ENCODE measurements around the gene HSD17B4. TPM values are rescaled to one million over a fixed set of nuclear protein-coding genes. Genes with fewer than 3 reads are reported as not detected.
"Not testable (repeated sequence)": the region's sequence is repeated elsewhere in the genome, so short reads cannot be mapped to it uniquely, and the experiment has no call there.

The HSD17B4 gene
- 100 to 1,000 TPM; 157 to 235 (median 198) TPM for polyA plus RNA-seq (ENCODE audit: insufficient read length in 4 of 4)

DNA sequence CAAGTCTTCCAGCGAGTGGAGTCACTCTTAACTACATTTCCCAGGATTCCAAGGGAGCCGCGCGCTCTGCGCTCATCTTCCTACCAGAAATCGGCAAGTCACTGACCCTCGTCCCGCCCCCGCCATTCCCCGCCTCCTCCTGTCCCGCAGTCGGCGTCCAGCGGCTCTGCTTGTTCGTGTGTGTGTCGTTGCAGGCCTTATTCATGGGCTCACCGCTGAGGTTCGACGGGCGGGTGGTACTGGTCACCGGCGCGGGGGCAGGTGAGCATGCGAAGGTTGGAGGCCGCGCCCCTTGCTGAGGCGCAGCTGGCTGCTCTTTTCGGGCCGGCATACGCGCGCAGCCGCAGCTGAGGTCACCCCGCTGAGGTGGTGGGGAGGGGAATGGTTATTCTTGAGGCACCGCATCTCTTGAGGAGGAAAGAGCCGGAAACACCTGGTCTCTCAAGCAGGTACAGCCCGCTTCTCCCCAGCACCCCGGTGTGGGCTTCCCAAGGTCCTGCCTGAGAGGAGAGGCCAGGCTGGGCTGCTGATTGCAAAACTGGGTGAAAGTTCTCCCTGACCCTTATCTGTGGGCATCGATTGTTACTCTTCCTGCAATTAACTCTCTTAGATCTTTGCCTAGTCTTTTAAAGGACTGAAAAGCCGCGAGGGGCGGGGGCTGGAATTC, at the start of gene HSD17B4:
Gene HSD17B4 (plus strand): TSS at position 125 of the 667 bp plus-strand sequence. CDS start 79 bp downstream, at position 204.
- peak in 3 of 4 donors; percentile 69 to 84 (median 80) for DNase-seq (ENCODE audit: low read depth in 4 of 4, low spot score in 2 of 4)

DNA sequence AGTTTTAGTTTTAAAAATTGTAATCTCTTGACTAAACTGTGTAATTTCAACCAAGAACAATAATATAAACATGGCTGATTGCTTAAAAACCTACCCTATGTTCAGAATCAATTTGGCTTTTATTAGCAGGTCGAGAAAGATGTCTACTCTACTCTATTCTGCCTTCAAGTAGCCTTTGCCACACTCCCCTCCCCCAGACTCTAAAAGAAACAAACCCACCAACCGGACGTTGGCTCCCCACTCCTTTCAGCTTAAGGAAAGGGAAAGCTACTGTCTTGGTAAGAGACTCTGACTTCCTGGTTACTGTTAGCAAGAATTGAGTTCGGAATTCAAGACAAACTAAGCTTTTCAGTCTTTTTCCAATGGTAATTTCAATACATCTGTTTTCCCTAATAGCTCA, 49.7 kb upstream of the HSD17B4 start:
- no peak for DNase-seq (ENCODE audit: low read depth in 4 of 4, low spot score in 2 of 4)

DNA sequence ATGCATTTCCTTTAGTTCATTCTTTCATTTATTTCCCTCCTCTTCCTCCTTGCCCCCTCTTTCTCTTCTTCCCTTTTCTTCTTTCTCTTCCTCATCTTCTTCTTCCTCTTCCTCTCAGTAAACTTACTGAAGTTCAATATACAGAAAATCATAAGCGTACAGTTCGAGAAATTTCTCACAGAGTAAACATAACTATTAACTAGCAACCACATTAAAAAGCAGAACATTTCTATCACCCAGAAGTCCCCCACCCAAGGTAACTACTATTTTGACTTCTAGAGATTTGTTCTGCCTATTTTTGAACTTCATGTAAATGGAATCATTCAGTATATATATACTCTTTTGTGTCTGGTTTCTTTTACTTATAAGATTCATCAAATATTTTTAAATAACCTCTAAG, 48.3 kb upstream of the HSD17B4 start:
- no peak for DNase-seq (ENCODE audit: low read depth in 4 of 4, low spot score in 2 of 4)

DNA sequence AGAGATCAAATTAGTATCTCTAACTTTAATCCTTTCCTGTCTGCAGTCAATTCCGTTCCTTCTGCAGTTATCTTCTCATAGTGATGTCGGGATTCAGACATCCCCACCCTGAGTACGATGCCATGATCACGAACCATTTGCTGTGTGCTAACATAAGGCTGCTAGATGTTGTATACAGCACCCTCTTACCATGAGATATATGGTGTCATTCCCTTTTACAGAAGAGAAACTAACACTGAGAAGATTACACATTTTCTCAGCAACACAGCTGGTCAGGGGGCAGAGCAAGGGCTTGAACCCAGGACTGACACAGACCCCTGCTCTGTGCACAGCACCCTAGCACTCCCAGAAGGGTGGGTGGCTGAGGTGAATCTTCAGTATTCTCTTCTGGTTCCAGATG, 46.9 kb upstream of the HSD17B4 start:
- no peak for DNase-seq (ENCODE audit: low read depth in 4 of 4, low spot score in 2 of 4)

GRCh38 chr5:119406551-119407110, 45.7 kb upstream of the HSD17B4 start:
- DNase-seq (ENCODE audit: low read depth in 4 of 4, low spot score in 2 of 4), result no peak

DNA sequence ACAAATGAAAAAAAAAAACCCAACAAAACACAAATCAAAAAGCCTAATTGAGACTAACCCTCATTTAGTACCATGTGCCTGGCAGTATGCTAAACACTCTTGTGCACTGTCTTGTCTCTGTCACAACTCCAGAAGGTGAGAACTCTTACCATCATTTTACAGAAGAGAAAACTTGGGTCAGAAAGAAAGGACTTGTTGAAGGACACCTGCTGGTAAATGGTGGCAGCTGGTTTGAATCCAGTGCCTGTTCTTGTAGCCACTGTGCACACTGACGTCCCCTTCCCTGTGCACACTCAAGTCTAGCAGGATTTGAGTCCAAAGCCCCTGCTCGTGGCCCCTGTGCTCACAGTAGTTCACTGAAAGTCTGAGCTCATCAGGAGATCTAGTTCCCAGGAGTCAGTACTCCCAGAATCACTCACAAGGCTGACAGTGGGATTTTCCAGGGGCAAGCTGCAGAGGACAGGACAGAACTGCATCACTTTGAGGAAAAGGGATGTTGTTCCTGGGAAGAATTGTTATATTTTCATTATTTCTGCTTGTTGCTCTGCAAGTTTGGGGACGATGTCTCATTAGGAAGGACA, 43.0 kb upstream of the HSD17B4 start:
- no peak for DNase-seq (ENCODE audit: low read depth in 4 of 4, low spot score in 2 of 4)

- DNase-seq (ENCODE audit: low read depth in 4 of 4, low spot score in 2 of 4), result no peak
Measured at GRCh38 chr5:119410448-119411159, 41.7 kb upstream of the HSD17B4 start.

GRCh38 chr5:119411361-119412278, 40.7 kb upstream of the HSD17B4 start:
- peak; percentile 65 to 87 (median 76) for DNase-seq (ENCODE audit: low read depth in 4 of 4, low spot score in 2 of 4)

DNA sequence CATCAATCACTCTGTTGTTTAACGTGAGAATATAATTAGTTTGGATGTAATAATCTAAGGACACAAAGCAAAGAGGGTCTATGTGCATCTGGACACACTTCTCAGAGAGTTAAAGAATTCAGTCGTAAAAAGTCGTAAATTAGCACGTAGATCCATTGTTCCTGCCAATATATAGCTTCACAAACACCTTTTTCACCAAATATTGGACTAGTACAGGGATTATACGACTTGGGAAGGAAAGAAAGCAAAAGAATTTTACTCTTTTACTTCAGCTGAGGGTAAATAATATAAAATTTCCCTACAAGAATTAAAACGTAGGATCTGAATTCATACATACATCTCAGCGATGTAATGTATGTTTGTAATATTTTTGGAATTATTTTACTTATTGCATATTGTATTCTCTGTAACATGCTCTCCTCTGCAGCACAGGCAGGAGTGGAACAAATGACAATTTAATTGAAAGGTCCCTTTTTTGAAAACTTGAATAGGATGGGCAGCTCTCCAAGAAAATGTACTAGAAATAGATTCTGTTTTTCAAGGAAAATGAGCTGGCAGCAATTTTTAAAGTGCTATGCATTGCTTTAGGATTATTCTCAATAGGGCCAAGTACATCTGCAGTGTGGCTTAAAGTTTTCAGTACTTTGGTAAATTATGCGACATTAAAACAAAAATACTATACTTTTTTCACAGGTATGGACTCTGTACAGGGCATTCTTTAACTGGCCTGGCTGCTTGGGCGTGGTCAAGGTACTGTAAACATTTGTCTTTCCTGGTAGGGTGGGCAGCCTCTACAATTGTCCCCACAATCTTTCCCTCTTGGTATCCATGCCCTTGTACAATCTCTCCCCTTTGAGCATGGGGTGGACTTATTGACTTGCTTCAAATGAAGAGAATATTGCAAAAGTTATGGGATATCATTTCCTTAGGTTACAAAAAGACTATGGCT, 39.7 kb upstream of the HSD17B4 start:
- DNase-seq (ENCODE audit: low read depth in 4 of 4, low spot score in 2 of 4), result no peak

- DNase-seq (ENCODE audit: low read depth in 4 of 4, low spot score in 2 of 4), result not testable (repeated sequence)
Measured at GRCh38 chr5:119414124-119414734, 38.1 kb upstream of the HSD17B4 start.

GRCh38 chr5:119417891-119418605, 34.2 kb upstream of the HSD17B4 start:
- no peak for DNase-seq (ENCODE audit: low read depth in 4 of 4, low spot score in 2 of 4)

DNA sequence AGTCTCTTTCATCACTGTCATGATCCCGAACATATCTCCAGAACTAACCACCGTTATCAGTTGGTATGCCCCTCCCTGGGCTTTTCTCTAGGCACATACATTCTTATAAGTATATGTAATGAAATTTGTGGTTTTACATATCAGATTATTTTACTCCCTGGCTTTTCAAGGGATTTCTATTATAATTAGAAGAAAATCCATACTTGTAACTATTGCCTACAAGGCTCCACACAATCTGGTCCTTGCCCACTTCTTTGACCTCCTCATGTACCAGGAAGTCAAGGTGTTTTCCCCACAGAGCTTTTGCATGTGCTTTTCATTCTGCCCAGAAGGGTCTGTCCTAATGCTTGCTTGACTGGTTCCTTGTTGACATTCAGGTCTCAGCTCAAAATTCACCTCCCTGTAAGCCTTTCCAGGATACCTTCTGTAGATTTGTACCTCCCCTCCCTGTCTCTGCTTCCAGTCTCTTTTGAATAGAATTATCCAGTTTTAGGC, 33.6 kb upstream of the HSD17B4 start:
- no peak for DNase-seq (ENCODE audit: low read depth in 4 of 4, low spot score in 2 of 4)

DNA sequence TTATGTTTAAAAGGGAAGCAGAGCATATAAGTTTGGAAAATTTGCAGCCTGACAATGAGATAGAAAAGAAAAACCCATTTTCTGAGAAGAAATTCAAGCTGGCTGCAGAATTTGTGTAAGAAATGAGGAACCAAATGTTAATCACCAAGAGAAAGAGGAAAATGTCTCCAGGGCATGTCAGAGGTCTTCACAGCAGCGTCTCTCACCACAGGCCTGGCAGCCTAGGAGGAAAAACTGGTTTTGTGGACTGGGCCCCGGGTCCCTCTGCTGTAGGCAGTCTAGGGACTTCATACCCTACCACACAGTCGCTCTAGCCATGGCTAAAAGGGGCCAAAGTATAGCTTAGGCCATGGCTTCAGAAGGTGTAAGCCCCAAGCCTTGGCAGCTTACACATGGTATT, 32.1 kb upstream of the HSD17B4 start:
- DNase-seq (ENCODE audit: low read depth in 4 of 4, low spot score in 2 of 4), result no peak

DNA sequence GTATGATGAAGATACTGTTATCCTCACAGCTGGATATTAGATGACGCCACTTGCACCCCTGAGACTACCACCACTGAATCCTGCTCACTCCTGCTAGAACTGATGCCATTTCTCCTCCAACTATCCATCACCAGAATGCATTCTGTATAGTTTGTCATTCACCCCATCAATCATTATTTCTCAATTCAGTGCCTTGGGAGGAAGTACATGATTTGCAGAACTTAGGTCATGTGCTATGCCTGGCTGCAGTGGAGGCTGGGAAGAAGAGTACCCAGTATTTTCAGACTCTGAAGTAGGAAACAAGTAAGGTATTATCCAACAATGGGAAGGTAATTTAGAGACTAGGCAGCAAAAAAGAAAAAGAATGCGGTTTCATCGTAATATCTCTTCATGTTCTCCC, 26.2 kb upstream of the HSD17B4 start:
- DNase-seq (ENCODE audit: low read depth in 4 of 4, low spot score in 2 of 4), result no peak

DNA sequence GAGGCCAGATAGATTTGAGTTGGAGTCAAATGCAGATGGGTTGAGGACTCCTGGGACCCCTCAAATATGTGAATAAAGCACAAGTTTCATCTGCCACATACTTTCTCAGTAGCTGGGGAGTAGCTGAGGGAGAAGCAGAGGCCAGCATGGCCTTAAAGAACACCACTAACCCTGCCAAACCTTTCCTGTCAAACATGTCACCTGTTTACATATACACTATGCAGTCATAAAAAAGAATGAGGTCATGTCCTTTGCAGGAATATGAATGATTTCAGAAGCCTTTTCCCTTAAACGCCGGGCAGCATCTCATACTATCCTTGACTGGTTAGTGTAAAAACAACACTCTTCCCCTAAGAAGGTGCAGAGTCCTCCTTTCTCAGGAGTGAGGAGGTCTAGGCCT, 25.2 kb upstream of the HSD17B4 start:
- no peak for DNase-seq (ENCODE audit: low read depth in 4 of 4, low spot score in 2 of 4)

DNA sequence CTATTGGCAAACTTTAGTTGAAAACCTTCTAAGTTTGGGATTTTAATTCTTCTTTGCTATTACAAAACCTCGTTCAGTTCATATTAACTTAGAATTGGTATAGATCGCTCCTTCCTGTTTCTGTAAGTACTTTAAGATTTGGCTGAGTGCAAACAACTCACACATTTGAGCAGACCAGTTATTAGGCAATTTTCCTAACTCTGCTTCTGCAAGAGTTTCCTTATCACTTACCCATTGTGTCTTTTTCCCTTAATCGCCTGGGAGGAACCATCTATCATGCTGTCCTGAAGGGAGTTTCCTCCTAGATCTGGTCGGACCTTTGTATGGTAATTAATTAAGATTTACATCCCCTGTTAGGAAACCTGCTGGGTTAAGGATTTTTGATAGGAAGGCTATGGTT, 24.7 kb upstream of the HSD17B4 start:
- not testable (repeated sequence) for DNase-seq (ENCODE audit: low read depth in 4 of 4, low spot score in 2 of 4)

GRCh38 chr5:119428166-119428565, 24.1 kb upstream of the HSD17B4 start:
- DNase-seq (ENCODE audit: low read depth in 4 of 4, low spot score in 2 of 4), result not testable (repeated sequence)

DNA sequence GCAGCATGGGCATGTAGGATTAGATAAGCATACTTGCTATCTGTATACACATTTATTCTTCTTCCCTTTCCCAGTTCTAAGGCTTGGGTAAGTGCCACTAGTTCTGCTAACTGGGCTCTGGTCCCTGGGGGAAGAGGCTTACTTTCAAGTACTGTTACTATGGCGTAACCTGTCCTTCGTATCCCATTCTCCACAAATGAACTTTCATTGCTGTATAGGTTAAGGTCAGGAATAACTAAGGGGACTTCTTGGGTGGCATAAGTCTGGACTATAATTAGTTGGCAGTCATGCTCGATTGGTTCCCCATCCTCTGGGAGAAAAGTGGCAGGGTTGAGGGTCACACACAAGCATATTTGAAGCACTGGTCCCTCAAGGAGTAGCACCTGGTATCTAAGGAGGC, 23.7 kb upstream of the HSD17B4 start:
- not testable (repeated sequence) for DNase-seq (ENCODE audit: low read depth in 4 of 4, low spot score in 2 of 4)
